NCI-H1694 treated with DMSO at 0.1 percent for 48 hours (cell line): Measurements from ENCODE around the gene UQCR10.

Source experiments
- DNase-seq: peaks from one replicate; lab custom pipeline; 2025; lab: John Stamatoyannopoulos, UW

The UQCR10 gene

GRCh38 chr22:29767171-29768051 is at the start of gene UQCR10:
Gene UQCR10, plus strand, starts transcription at chr22:29767369. Its CDS starts 30 bp downstream, at chr22:29767399.
- DNase-seq = peak; percentile 97

- no peak for DNase-seq
Measured at GRCh38 chr22:29717789-29718188, 49.4 kb upstream of the UQCR10 start.

GRCh38 chr22:29718949-29719898 is 47.9 kb upstream of the UQCR10 start:
- DNase-seq = peak; percentile 43

GRCh38 chr22:29719899-29720645 is 47.1 kb upstream of the UQCR10 start, which contains the start of gene CABP7:
Gene CABP7, plus strand, starts transcription at chr22:29720003. Its CDS starts 422 bp downstream, at chr22:29720425.
- DNase-seq = no peak

- DNase-seq = no peak
Measured at GRCh38 chr22:29720811-29721323, 46.3 kb upstream of the UQCR10 start.

- no peak for DNase-seq
Measured at GRCh38 chr22:29722151-29722550, 45.0 kb upstream of the UQCR10 start.

- no peak for DNase-seq
Measured at GRCh38 chr22:29722587-29722986, 44.6 kb upstream of the UQCR10 start.

- DNase-seq = no peak
Measured at GRCh38 chr22:29723766-29724165, 43.4 kb upstream of the UQCR10 start.

GRCh38 chr22:29724843-29725242 is 42.3 kb upstream of the UQCR10 start:
- no peak for DNase-seq

GRCh38 chr22:29726106-29726505 is 41.1 kb upstream of the UQCR10 start:
- no peak for DNase-seq

GRCh38 chr22:29726512-29727130 is 40.5 kb upstream of the UQCR10 start:
- DNase-seq = no peak

GRCh38 chr22:29727131-29727523 is 40.0 kb upstream of the UQCR10 start:
- no peak for DNase-seq

- DNase-seq = no peak
Measured at GRCh38 chr22:29729161-29729560, 38.0 kb upstream of the UQCR10 start.

- no peak for DNase-seq
Measured at GRCh38 chr22:29731058-29731850, 35.9 kb upstream of the UQCR10 start.

- DNase-seq = no peak
Measured at GRCh38 chr22:29732883-29733282, 34.3 kb upstream of the UQCR10 start.

- DNase-seq = peak; percentile 49
Measured at GRCh38 chr22:29733362-29734201, 33.6 kb upstream of the UQCR10 start.

- no peak for DNase-seq
Measured at GRCh38 chr22:29734406-29734805, 32.8 kb upstream of the UQCR10 start.

- DNase-seq = no peak
Measured at GRCh38 chr22:29734838-29735237, 32.3 kb upstream of the UQCR10 start.

GRCh38 chr22:29735416-29735815 is 31.8 kb upstream of the UQCR10 start:
- no peak for DNase-seq
